ENCODE measurements around the gene RNGTT. TPM values are rescaled to one million over a fixed set of nuclear protein-coding genes. Genes with fewer than 3 reads are reported as not detected.
"Not testable (repeated sequence)": the region's sequence is repeated elsewhere in the genome, so short reads cannot be mapped to it uniquely, and the experiment has no call there.

Gene RNGTT
- total RNA-seq, 1 donor from 2014 or later = 8.4 TPM

DNA sequence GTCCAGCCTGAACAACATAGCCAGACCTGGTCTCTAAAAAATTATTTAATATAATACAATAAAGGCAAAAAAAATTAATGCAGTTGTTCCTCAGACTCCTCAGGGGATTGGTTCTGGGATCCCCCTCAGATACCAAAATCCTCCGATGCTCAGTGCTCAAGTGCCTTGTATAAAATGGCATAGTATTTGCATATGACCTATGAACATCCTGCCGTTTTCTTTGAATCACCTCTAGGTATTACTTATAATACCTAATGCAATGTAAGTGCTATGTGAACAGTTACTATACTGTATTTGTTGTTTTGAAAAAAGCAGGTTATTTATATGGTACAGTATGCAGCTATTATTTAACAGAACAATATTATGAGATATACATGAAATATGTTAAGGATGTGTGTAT, 43.3 kb downstream of the RNGTT start:
- no peak for DNase-seq
- intact Hi-C loops (cut with micrococcal nuclease) = no loop called here

DNA sequence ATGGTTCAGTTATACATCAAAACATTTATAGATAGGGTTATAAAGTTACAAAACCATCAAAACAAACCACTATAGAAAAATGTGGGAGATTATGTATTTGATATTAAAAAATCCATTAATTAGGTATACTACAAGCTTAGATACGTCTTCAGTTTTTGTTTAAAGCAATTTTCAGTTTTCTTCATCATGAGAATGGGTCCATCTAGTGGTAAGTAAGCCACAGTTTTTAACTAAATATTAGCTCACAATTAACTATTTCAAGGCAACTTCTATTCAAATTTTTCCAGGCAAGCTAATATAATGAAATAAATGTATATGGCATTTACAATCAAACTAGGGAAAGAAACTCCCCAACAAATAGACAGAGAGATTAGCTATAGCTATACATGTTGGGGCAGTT, 44.4 kb downstream of the RNGTT start:
- ATAC-seq (no peak), DNase-seq (no peak)
- intact Hi-C loops (cut with micrococcal nuclease) = no loop called here

More for the DNA sequence above, 43.3 kb downstream of the RNGTT start:
- ATAC-seq = no peak

DNA sequence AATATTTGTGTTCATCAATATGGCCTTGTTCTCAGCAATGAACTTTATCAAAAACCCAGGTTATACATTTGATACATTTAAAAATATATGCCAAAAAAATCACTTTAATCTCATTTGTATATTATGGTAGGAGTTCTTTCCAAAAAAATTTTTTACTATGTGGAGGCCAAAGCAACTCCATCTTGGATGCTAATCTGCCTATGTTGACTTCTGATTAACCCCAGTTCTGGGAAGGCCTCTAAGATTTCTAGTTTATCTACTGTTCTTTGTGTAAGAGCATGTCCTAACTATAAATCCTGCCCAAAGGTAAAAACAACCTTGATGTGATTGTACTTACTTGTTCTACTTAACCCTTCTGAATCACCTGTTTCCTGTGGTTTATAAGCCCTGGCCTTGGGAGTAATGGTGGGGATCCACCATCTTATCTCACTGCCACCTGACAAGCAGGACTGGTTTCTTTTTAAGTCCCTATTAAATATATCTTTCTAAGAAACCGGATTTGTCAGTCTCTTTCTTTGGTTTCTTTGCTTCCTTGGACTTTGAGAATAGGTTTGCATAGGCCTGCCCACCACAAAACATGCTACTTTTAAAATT, 46.7 kb downstream of the RNGTT start:
- ATAC-seq (no peak), DNase-seq (no peak)
- intact Hi-C loops (cut with micrococcal nuclease) = no loop called here

DNA sequence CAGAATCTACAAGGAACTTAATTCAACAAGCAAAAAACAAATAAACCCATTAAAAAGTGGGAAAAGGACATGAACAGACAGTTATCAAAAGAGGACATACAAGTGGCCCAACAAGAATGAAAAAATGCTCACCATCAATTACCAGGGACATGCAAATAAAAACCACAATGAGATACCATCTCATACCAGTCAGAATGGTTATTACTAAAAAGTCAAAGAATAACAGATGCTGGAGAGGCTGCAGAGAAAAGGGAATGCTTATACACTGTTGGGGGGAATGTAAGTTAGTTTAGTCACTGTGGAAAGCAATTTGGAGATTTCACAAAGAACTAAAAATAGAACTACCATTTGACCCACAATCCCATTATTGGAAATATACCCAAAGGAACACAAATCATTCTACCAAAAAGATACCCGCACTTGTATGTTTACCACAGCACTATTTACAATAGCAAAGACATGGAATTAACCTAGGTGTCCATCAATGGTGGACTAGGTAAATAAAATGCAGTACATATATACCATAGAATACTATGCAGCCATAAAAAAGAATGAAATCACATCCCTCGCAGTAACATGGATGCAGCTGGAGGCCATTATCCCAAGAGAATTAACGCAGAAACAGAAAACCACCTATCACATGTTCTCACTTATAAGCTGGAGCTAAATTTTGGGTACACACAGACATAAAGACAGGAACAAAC, 48.4 kb downstream of the RNGTT start:
- intact Hi-C loops (cut with micrococcal nuclease) = no loop called here
- ATAC-seq = no peak

DNA sequence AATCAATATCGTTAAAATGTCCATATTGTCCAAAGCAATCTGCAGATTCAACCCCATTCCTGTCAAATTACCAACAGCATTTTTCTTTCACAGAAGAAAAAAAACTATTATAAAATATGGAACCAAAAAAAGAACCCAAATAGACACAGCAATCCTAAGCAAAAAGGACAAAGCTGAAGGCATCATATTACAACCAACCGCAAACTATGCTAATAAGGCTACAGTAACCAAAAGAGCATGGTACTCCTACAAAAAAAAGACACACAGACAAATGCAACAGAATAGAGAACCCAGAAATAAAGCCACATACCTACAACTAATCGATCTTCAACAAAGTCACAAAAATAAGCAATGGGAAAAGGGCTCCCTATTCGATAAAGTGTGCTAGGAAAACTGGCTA, 49.2 kb downstream of the RNGTT start:
- no peak for DNase-seq
- intact Hi-C loops (cut with micrococcal nuclease) = no loop called here
- no peak for ATAC-seq

More for the DNA sequence above, 48.4 kb downstream of the RNGTT start:
- no peak for DNase-seq

DNA sequence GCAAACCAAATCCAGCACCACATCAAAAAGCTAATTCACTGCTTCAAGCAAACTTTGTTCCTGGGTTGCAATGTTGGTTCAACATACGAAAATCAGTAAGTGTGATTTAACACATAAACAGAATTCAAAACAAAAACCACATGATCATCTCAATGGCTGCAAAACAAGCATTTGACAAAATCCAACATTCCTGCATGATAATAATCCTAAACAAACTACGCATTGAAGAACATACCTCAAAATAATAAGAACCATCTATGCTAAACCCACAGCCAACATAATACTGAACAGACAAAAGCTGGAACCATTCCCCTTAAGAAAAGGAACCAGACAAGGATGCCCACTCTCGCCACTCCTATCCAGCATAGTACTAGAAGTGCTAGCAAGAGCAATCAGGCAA, 49.9 kb downstream of the RNGTT start:
- DNase-seq = no peak
- intact Hi-C loops (cut with micrococcal nuclease) = no loop called here
- ATAC-seq = no peak

DNA sequence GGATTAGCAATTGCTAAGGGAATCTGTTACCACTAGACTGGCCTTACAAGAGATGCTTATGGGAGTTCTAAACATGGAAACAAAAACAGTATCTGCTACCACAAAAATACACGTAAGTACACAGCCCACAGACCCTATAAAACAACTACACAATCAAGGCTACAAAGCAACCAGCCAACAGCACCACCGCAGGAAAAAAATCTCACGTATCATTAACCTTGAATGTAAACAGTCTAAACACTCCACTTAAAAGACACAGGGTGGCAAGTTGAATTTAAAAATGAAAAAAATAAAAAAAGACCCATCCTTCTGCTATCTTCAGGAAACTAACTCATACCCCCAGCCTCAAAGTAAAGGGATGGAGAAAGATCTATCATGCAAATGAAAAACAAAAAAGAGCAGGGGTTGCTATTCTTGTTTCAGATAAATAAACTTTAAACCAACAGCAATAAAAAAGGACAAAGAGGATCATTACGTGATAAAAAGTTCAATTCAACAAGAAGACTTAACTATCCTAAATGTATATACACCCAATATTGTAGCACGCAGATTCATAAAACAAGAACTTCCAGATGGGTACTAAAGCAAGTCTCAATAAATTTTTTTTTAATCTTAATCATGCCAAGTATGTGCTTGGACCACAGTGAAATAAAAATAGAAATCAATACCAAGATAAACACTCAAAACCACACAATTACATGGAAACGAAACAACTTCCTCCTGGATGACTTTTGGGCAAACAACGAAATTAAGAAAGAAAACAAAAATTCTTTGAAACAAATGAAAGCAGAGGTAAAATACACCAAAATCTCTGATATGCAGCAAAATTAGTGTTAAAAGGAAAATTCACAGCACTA, 52.3 kb downstream of the RNGTT start:
- intact Hi-C loops (cut with micrococcal nuclease) = no loop called here
- no peak for DNase-seq
- no peak for ATAC-seq

DNA sequence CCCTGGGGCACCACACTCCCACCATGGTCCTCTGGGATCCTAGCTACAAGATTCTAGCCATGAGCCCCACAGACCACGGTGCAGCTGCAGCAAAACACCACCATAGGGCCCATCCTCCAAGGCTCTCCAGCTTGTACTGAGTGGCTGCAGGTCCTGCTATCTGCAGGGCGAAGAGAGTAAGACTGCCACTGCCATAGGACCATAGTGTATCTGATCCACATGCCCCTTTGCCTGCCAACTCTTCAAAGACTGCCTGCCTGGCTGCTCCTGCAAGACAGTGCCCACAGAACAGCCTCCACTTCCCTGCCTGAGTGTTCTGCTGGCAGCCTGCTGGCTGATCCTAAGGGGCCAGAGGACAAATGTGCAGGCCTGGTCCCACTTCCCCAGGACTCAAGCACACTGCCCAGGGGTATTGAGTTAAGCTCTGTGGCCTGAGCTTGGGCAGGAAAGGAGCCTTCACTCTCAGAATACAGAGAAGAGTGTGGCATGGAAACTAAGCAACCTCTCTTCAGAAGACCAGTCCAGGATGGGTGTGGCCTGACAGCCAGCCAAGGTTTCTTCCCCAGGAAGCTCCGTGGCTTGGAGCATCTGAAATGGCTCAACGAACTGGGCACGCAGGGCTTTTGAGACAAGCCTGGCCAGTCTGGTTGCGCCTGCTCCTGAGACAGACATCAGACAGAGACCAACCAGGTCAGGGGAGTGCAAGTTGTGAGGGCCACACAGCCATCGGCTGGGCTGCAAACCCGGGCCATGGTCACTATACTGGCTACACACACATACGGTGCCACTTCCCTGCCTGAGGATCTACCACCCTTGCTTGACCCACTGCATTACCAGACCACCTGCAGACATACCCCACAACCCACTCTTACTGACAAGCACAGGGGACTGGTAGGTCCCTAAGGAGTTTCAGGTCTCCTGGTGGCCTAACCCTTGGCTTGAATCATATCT, 54.5 kb downstream of the RNGTT start:
- intact Hi-C loops (cut with micrococcal nuclease) = no loop called here
- ATAC-seq (peak; percentile 88), DNase-seq (peak; percentile 43)

DNA sequence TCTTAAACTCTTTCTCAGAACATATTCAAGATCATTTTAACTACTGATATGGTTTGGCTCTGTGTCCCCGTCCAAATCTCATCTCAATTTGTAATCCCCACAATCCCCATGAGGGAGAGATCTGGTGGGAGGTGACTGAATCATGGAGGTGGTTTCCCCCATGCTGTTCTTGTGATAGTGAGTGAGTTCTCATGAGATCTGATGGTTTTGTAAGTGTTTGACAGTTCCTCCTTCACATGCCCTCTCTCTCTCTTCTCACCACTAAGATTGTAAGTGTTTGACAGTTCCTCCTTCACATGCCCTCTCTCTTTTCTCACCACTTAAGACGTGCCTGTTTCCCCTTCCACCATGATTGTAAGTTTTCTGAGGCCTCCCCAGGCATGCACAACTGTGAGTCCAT, 56.3 kb downstream of the RNGTT start:
- intact Hi-C loops (cut with micrococcal nuclease); DNase-seq; ATAC-seq: not testable (repeated sequence)

DNA sequence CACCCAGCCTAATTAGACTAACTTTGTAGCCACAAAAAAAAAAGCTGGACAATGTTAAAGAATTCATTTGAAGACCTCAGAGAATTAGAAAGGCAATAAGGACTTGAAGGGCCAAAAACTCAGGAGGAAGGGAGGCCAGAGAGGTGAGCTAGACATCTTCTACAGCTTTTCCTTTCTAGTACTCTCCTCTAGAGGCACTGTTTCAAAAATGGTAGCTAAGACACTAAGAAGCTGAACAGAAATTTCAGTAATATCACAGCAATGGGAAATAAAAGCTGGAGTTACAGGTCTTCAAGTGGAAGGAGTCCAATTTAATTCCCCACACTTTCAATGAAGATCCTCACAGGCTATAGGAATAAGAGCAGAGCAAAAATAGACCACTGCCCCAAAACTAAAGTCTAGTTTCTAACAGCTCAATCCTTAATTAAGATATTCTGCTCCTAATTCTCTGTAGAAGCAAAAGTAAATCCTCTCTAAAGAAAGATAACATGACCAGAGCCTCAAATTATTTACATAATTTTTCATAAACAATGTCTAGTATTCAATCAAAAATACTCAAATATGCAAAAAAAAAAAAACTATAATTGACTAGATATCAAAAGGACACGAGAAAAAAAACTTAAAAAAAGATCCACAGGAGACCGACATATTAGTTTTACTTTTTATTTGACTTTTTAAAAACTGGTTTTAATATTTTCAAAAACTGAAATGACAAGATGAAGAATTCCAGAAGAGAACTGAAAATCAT, 63.7 kb downstream of the RNGTT start:
- intact Hi-C loops (cut with micrococcal nuclease) = no loop called here
- ATAC-seq = no peak

DNA sequence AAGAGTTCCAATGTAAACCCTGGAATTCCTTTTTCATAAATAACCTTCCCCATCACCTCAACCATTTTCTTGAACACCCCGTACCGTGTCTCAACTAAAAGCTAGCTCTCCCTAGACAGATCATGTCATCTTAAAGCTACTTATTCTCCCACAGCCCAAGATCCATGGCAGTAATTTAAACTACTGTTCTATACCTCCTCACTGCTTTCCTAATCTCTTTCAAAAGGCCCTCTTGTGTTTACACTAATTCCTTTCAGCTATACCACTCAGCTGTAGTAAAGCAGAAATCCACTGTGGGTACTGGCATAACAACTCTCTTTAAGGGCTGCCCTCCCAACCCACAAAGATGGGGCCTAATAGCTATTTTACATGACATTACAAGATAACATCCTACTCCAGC, 67.5 kb downstream of the RNGTT start:
- intact Hi-C loops (cut with micrococcal nuclease) = no loop called here
- no peak for DNase-seq
- no peak for ATAC-seq

More for the DNA sequence above, 63.7 kb downstream of the RNGTT start:
- no peak for DNase-seq

DNA sequence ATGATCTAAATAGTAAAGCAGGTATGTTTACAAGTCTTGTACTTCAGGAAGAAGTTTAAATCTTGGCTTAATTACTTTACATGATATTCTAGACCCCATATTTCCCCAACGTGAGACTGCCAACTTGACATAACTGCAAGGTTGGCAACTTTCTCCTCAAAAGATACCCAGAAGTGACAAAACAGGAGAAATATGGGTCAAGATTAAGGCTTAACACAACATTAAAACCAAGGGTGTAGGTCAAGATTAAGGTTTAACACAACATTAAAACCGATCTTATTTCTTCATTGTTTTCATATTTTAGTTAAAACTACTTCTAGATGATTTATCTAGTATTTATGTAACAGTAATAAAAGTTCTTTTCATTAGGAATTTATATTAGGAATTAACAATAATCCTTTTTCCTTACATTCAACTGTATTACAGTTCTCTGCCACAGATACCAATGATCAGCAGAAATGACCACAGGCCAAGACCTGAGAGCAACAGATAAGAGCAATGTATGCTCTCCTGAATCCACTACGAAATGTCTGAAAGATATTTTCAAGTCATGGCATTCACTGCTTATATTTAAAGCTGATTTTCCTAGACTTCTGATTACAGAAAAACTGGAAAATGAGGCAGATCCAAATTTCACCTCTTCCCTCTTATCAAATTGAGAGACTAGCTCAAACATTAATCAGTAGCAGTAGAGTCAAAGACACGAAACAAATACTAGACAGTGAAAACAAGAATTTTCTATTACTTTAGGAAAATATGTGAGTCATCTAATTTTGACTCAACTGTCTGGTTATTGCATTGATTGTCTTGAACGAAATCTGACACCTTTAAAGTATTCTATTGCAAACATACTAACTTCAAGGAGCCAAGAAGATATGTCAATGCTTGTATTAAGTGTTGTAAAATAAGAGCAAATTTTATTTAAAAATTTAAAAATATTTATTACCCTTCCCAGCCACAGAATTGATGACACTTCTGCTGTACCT, 72.3 kb downstream of the RNGTT start:
- intact Hi-C loops (cut with micrococcal nuclease) = no loop called here
- ATAC-seq (no peak), DNase-seq (no peak)

DNA sequence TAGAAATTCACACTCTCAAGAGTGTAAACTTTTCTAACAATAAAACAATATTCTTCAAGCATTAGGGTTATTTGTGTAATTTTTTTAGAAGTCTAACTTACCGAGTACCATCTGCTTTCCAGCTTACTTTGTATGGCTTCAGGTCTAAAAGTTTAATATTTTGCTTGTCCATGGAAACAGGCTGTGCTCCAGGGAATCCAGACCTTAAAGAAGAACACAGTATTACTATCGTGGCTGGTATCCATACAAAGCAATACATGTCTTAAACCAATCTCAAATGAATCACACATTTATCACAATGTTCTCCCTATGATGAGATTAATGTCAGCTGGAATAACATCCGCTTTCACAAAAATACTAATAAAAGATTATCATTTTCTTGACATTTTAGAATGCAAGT, 73.0 kb downstream of the RNGTT start:
- ATAC-seq (no peak), DNase-seq (no peak)
- intact Hi-C loops (cut with micrococcal nuclease) = no loop called here

DNA sequence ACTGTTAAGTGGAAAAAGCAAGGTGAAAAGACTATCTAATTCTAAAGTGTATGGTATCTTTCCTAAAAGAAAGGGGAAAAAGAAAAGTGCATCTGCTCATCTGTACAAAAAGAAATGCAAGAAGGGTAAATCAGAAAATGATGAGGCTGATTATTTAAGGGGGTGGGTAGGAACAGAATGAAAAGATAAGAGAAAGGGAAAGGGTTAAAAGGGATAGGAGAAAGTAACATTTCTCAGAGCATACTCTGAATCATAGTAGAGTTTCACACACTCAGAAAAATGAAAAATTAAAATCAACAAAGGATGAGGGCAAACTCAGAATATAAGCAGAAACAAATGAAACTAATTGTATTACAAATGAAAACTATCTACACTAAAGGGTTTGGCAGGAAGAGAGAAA, 79.1 kb downstream of the RNGTT start:
- no peak for ATAC-seq
- no peak for DNase-seq

DNA sequence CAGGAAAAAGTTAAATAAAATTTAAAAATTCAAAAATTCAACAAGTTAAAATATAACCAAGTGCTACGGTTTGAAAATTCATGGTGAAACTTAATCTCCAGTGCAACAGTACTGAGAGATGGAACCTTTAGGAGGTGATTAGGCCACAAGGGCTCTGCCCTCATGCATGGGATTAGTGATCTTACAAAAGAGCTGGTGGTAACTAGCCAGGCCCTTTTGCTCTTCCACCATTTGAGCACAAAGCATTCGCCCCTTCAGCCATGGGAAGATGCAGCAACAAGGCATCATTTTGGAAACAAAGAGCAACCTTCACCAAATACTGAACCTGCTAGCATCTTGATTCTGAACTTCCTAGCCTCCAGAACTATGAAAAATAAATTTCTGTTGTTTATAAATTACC, 80.9 kb downstream of the RNGTT start:
- no peak for DNase-seq
- no peak for ATAC-seq
- intact Hi-C loops (cut with micrococcal nuclease) = no loop called here

More for the DNA sequence above, 79.1 kb downstream of the RNGTT start:
- intact Hi-C loops (cut with micrococcal nuclease) = no loop called here

DNA sequence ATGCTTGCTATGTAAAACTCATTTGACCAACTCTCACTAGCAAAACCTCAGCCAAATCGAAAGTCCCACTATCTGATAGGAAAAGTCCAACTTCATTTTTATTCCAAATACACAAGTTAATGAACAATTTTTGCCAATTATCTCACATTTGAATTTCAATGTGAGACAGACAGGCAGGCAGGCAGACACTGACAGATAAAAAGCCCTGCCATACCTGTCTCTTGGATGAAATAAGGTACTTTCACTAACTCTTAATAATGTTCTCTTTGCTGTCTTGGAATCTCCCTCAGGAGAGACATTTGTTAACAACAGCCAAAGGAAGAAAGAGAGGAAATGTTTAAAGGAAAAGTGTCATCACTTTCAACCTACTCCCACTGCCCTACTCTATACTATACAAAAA, 82.0 kb downstream of the RNGTT start:
- intact Hi-C loops (cut with micrococcal nuclease) = no loop called here

DNA sequence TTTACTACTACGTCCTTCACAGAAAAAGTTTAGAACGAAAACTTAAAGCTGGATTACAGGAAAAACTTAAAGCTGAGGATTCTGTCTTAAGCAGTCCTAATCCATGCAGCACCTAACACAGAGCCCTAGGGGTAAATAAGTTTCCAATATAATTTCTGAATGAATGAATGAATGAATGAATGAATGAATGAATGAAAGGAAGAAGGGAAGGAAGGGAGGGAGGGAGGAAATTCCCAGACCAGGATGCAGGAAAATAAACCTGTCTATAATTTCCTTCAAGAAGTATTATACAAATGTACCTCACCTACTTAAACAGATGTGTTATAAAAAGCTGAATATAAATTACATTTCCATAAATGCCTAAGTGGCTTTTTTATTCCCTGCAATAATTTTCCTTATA, 83.4 kb downstream of the RNGTT start:
- DNase-seq (no peak), ATAC-seq (no peak)
- intact Hi-C loops (cut with micrococcal nuclease) = no loop called here

More for the DNA sequence above, 82.0 kb downstream of the RNGTT start:
- no peak for ATAC-seq
- no peak for DNase-seq

Measured in left ventricle myocardium superior (tissue), 1 donor.